HCEC 1CT (cell line): Measurements from ENCODE around the gene ANO2.

Experiments
- DNase-seq: peaks from one replicate; pipeline ENCODE4 v3.0.0-alpha.2; 2017

The ANO2 gene

GRCh38 chr12:5807514-5808219 is 137.4 kb downstream of the ANO2 start:
- no peak for DNase-seq

- no peak for DNase-seq
Measured at GRCh38 chr12:5807090-5807414, 138.0 kb downstream of the ANO2 start.

- DNase-seq: no peak
Measured at GRCh38 chr12:5806371-5807089, 138.5 kb downstream of the ANO2 start.

- DNase-seq: no peak
Measured at GRCh38 chr12:5803532-5803931, 141.5 kb downstream of the ANO2 start.

- DNase-seq: no peak
Measured at GRCh38 chr12:5798242-5799015, 146.6 kb downstream of the ANO2 start.

GRCh38 chr12:5797661-5798060 is 147.4 kb downstream of the ANO2 start:
- DNase-seq: no peak

GRCh38 chr12:5796959-5797225 is 148.2 kb downstream of the ANO2 start:
- no peak for DNase-seq

GRCh38 chr12:5796171-5796958 is 148.7 kb downstream of the ANO2 start:
- DNase-seq: no peak

- DNase-seq: no peak
Measured at GRCh38 chr12:5794156-5794555, 150.9 kb downstream of the ANO2 start.

- no peak for DNase-seq
Measured at GRCh38 chr12:5792343-5792742, 152.7 kb downstream of the ANO2 start.

- DNase-seq: no peak
Measured at GRCh38 chr12:5789469-5789968, 155.5 kb downstream of the ANO2 start.

GRCh38 chr12:5787828-5788227 is 157.2 kb downstream of the ANO2 start:
- no peak for DNase-seq

GRCh38 chr12:5785601-5786000 is 159.5 kb downstream of the ANO2 start:
- DNase-seq: no peak

- no peak for DNase-seq
Measured at GRCh38 chr12:5784462-5785130, 160.5 kb downstream of the ANO2 start.

- DNase-seq: no peak
Measured at GRCh38 chr12:5783289-5783920, 161.7 kb downstream of the ANO2 start.

GRCh38 chr12:5780536-5780935 is 164.5 kb downstream of the ANO2 start:
- no peak for DNase-seq

- no peak for DNase-seq
Measured at GRCh38 chr12:5779401-5779800, 165.7 kb downstream of the ANO2 start.

GRCh38 chr12:5778821-5779220 is 166.2 kb downstream of the ANO2 start:
- DNase-seq: no peak

- DNase-seq: no peak
Measured at GRCh38 chr12:5777451-5777850, 167.6 kb downstream of the ANO2 start.

GRCh38 chr12:5776091-5776490 is 169.0 kb downstream of the ANO2 start:
- no peak for DNase-seq

GRCh38 chr12:5773550-5773949 is 171.5 kb downstream of the ANO2 start:
- DNase-seq: no peak

GRCh38 chr12:5771756-5772155 is 173.3 kb downstream of the ANO2 start:
- no peak for DNase-seq
